T-helper 1 cell treated with Interleukin-12 subunit alpha and Interleukin-12 subunit beta and Interleukin-4 antibody, amounts not matched to agents 30 μg/mL and 1 μg/mL, for 36 hours (primary cell): ENCODE results near the gene CLIC4.
"Not testable (repeated sequence)": the region's sequence is repeated elsewhere in the genome, so short reads cannot be mapped to it uniquely, and the experiment has no call there.

Experiments used
- H3K27ac Mint-ChIP-seq: one replicate; pipeline ENCODE4 v1.8.0; 2021; ENCODE audit warnings: mild to moderate bottlenecking, mixed read lengths
- H3K27me3 Mint-ChIP-seq: one replicate; pipeline ENCODE4 v1.8.0; 2021; ENCODE audit warnings: low read depth, mixed read lengths
- H3K36me3 Mint-ChIP-seq: one replicate; pipeline ENCODE4 v1.8.0; 2021; ENCODE audit warnings: low read depth, mixed read lengths
- H3K4me1 Mint-ChIP-seq: one replicate; pipeline ENCODE4 v1.8.0; 2021; ENCODE audit warnings: low read depth, mixed read lengths
- H3K4me3 Mint-ChIP-seq: one replicate; pipeline ENCODE4 v1.8.0; 2021; ENCODE audit warnings: mild to moderate bottlenecking, moderate library complexity, mixed read lengths
- H3K9me3 Mint-ChIP-seq: one replicate; pipeline ENCODE4 v1.8.0; 2021; ENCODE audit warnings: mixed read lengths

Gene CLIC4

GRCh38 chr1:24769656-24770651 lies 24.7 kb downstream of the CLIC4 start:
- peaks cover 16% of the 10 kb centered on the region for H3K4me1 Mint-ChIP-seq
- H3K4me3 Mint-ChIP-seq, result no peak overlapping the region
- H3K9me3 Mint-ChIP-seq, result no peaks in the 10 kb centered on the region
- peaks cover 3% of the 10 kb centered on the region for H3K36me3 Mint-ChIP-seq
- H3K27me3 Mint-ChIP-seq, result no peaks in the 10 kb centered on the region
- no peak overlapping the region for H3K27ac Mint-ChIP-seq

GRCh38 chr1:24770881-24771280 lies 25.6 kb downstream of the CLIC4 start:
- Mint-ChIP-seq H3K27ac (no peak overlapping the region), H3K9me3 (no peaks in the 10 kb centered on the region), H3K36me3 (peaks cover 3% of the 10 kb centered on the region), H3K4me3 (no peak overlapping the region), H3K27me3 (no peaks in the 10 kb centered on the region), H3K4me1 (peaks cover 16% of the 10 kb centered on the region)

- peaks cover 16% of the 10 kb centered on the region for H3K4me1 Mint-ChIP-seq
- H3K36me3 Mint-ChIP-seq, result peaks cover 3% of the 10 kb centered on the region
- no peaks in the 10 kb centered on the region for H3K27me3 Mint-ChIP-seq
- H3K27ac Mint-ChIP-seq, result no peak overlapping the region
- H3K9me3 Mint-ChIP-seq, result no peaks in the 10 kb centered on the region
- no peak overlapping the region for H3K4me3 Mint-ChIP-seq
Observed at GRCh38 chr1:24771574-24771973, 26.3 kb downstream of the CLIC4 start.

GRCh38 chr1:24773618-24774017 lies 28.4 kb downstream of the CLIC4 start:
- Mint-ChIP-seq H3K4me1 (peaks cover 16% of the 10 kb centered on the region), H3K36me3 (peaks cover 3% of the 10 kb centered on the region), H3K27ac (no peak overlapping the region), H3K27me3 (no peaks in the 10 kb centered on the region), H3K9me3 (no peaks in the 10 kb centered on the region), H3K4me3 (no peak overlapping the region)

- no peaks in the 10 kb centered on the region for H3K9me3 Mint-ChIP-seq
- no peaks in the 10 kb centered on the region for H3K27me3 Mint-ChIP-seq
- no peak overlapping the region for H3K4me3 Mint-ChIP-seq
- H3K4me1 Mint-ChIP-seq, result peaks cover 13% of the 10 kb centered on the region
- H3K27ac Mint-ChIP-seq, result no peak overlapping the region
- peaks cover 3% of the 10 kb centered on the region for H3K36me3 Mint-ChIP-seq
Observed at GRCh38 chr1:24775348-24775747, 30.1 kb downstream of the CLIC4 start.

GRCh38 chr1:24775916-24776315 lies 30.7 kb downstream of the CLIC4 start:
- Mint-ChIP-seq H3K27ac (no peak overlapping the region), H3K4me3 (no peak overlapping the region), H3K27me3 (no peaks in the 10 kb centered on the region), H3K36me3 (peaks cover 3% of the 10 kb centered on the region), H3K9me3 (no peaks in the 10 kb centered on the region), H3K4me1 (peaks cover 9% of the 10 kb centered on the region)

GRCh38 chr1:24776821-24777220 lies 31.6 kb downstream of the CLIC4 start:
- Mint-ChIP-seq H3K4me3 (no peak overlapping the region), H3K27me3 (no peaks in the 10 kb centered on the region), H3K36me3 (peaks cover 3% of the 10 kb centered on the region), H3K4me1 (peaks cover 5% of the 10 kb centered on the region), H3K9me3 (no peaks in the 10 kb centered on the region), H3K27ac (no peak overlapping the region)

GRCh38 chr1:24778141-24778540 lies 32.9 kb downstream of the CLIC4 start:
- Mint-ChIP-seq H3K4me3 (no peak overlapping the region), H3K4me1 (peaks cover 2% of the 10 kb centered on the region)

GRCh38 chr1:24779199-24779598 lies 34.0 kb downstream of the CLIC4 start:
- H3K36me3 Mint-ChIP-seq, H3K4me3 Mint-ChIP-seq, H3K9me3 Mint-ChIP-seq, H3K4me1 Mint-ChIP-seq, H3K27ac Mint-ChIP-seq, H3K27me3 Mint-ChIP-seq: not testable (repeated sequence)

More at GRCh38 chr1:24778141-24778540, 32.9 kb downstream of the CLIC4 start:
- Mint-ChIP-seq H3K27ac (no peak overlapping the region), H3K36me3 (no peaks in the 10 kb centered on the region), H3K27me3 (no peaks in the 10 kb centered on the region), H3K9me3 (no peaks in the 10 kb centered on the region)

GRCh38 chr1:24779689-24780464 lies 34.6 kb downstream of the CLIC4 start:
- H3K4me3 Mint-ChIP-seq, result no peak overlapping the region
- no peak overlapping the region for H3K27ac Mint-ChIP-seq
- no peaks in the 10 kb centered on the region for H3K36me3 Mint-ChIP-seq
- no peaks in the 10 kb centered on the region for H3K27me3 Mint-ChIP-seq
- H3K4me1 Mint-ChIP-seq, result peaks cover 2% of the 10 kb centered on the region
- no peaks in the 10 kb centered on the region for H3K9me3 Mint-ChIP-seq

GRCh38 chr1:24780626-24781025 lies 35.4 kb downstream of the CLIC4 start:
- H3K4me1 Mint-ChIP-seq, H3K27me3 Mint-ChIP-seq, H3K4me3 Mint-ChIP-seq, H3K27ac Mint-ChIP-seq, H3K9me3 Mint-ChIP-seq, H3K36me3 Mint-ChIP-seq: not testable (repeated sequence)

- H3K4me1 Mint-ChIP-seq, result peaks cover 2% of the 10 kb centered on the region
- H3K27ac Mint-ChIP-seq, result no peak overlapping the region
- no peaks in the 10 kb centered on the region for H3K9me3 Mint-ChIP-seq
- no peaks in the 10 kb centered on the region for H3K36me3 Mint-ChIP-seq
- H3K4me3 Mint-ChIP-seq, result no peak overlapping the region
- H3K27me3 Mint-ChIP-seq, result no peaks in the 10 kb centered on the region
Observed at GRCh38 chr1:24782689-24783088, 37.4 kb downstream of the CLIC4 start.

GRCh38 chr1:24783713-24784112 lies 38.5 kb downstream of the CLIC4 start:
- H3K4me3 Mint-ChIP-seq, result no peak overlapping the region

GRCh38 chr1:24786191-24786590 lies 40.9 kb downstream of the CLIC4 start:
- no peaks in the 10 kb centered on the region for H3K4me1 Mint-ChIP-seq
- H3K4me3 Mint-ChIP-seq, result no peak overlapping the region
- no peaks in the 10 kb centered on the region for H3K36me3 Mint-ChIP-seq
- no peak overlapping the region for H3K27ac Mint-ChIP-seq
- H3K9me3 Mint-ChIP-seq, result no peaks in the 10 kb centered on the region
- H3K27me3 Mint-ChIP-seq, result no peaks in the 10 kb centered on the region

More at GRCh38 chr1:24783713-24784112, 38.5 kb downstream of the CLIC4 start:
- H3K36me3 Mint-ChIP-seq, result no peaks in the 10 kb centered on the region
- peaks cover 2% of the 10 kb centered on the region for H3K4me1 Mint-ChIP-seq
- H3K27me3 Mint-ChIP-seq, result no peaks in the 10 kb centered on the region
- no peak overlapping the region for H3K27ac Mint-ChIP-seq
- H3K9me3 Mint-ChIP-seq, result no peaks in the 10 kb centered on the region

GRCh38 chr1:24790490-24790889 lies 45.2 kb downstream of the CLIC4 start:
- no peak overlapping the region for H3K4me3 Mint-ChIP-seq
- no peak overlapping the region for H3K27ac Mint-ChIP-seq
- H3K36me3 Mint-ChIP-seq, result no peaks in the 10 kb centered on the region
- no peaks in the 10 kb centered on the region for H3K9me3 Mint-ChIP-seq
- H3K4me1 Mint-ChIP-seq, result peaks cover 3% of the 10 kb centered on the region
- no peaks in the 10 kb centered on the region for H3K27me3 Mint-ChIP-seq
